Activated CD4-positive, alpha-beta T cell treated with anti-CD3 and anti-CD28 coated beads, Interleukin-2, amount 50 U/mL, for 1 hour (primary cell): Measurements from ENCODE around the gene TLR9.

Source experiments
- DNase-seq: peaks from one replicate; pipeline ENCODE4 v3.0.0-alpha.2; 2020

TLR9 gene

GRCh38 chr3:52231502-52232278, 6.2 kb upstream of the TLR9 start:
- peak; percentile 92 for DNase-seq

GRCh38 chr3:52230889-52231499, 5.5 kb upstream of the TLR9 start:
- DNase-seq = no peak

DNA sequence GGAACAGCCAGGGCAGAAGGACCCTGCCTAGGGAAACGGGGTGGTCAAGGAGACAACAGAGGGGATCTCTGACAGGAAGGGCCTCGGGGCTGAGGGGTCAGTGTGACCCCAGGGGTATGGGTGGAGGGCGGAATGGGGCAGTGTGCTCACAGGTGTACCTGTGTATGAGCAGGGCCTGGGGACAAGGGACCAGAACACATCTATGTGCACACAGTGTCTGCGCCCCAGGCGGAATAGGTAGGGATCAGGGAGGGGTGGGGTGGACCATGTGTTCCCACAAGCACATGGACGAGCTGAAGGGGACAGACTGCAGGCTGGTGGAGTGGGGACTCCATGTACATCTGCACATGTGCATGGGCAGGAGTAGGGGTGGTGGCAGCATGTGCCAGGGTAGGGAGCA, 5.0 kb upstream of the TLR9 start:
- DNase-seq = no peak

DNA sequence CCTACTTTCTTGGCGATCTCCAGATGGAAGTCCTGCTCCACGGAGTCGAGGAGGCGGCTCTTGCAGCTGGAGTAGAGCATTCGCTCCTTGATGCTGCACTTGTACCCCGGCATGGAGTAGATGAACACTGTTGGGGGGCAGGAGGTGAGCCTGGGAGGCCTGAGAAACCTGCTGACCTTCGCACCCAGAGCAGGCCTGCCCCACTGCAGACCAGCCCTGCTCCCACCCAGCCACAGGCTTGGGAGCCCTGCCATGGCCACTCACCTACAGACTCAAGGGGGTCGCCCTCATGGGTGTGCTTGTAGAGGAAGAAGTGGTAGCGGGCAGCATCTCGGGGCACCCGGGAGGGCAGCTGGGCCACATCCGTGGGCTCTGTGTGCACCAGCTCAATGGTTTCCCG, 4.2 kb upstream of the TLR9 start:
- DNase-seq = no peak

DNA sequence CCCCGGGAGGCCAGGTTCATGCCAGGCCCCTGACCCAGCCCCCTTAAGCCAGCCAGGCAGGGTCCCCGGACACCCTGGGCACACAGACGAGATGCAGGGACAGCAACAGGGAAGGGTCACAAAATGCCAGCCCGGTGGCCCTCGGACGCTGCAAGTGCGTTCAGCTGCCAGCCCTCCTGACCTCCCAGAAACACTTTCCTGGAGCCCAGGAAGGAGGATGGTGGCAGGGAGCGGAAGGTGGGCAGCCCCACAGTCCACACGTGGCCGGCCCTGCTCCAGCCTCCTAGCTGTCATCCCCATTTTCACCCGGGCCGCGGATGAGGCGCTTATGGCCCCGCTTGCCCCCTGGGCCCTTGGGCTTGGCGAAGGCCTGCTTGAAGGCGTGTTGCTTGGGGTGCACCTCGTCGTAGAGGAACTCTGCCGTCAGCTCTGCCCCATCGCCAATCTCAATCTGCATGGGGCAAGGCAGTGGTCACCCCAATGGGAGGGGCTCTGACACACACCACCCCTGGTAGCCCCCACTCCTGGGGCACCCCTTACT, 3.4 kb upstream of the TLR9 start:
- DNase-seq = no peak

GRCh38 chr3:52228266-52228665, 2.8 kb upstream of the TLR9 start:
- DNase-seq = no peak

DNA sequence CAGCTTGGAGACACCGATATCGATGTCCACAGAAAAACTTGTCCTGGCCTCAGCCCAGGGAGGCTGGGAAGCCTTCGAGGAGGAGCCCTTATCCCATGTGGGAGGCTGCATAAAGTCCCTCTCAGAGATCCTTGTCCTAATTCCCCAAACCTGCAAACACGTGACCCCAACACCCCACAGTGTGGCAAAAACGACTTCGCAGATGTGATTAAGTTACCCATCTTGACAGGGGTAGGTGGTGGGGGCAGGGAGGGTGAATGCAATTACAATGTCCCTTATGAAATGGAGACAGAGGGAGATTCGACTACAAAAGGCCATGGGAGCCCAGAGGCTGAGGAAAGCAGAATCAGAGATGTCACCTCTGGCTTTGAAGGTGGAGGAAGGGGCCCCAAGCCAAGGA, 2.3 kb upstream of the TLR9 start:
- DNase-seq = no peak

- DNase-seq = no peak
These were observed 1.7 kb upstream of the TLR9 start for GRCh38 chr3:52227117-52227516.

- DNase-seq = no peak
These were observed 878 bp upstream of the TLR9 start for GRCh38 chr3:52226229-52226817.

DNA sequence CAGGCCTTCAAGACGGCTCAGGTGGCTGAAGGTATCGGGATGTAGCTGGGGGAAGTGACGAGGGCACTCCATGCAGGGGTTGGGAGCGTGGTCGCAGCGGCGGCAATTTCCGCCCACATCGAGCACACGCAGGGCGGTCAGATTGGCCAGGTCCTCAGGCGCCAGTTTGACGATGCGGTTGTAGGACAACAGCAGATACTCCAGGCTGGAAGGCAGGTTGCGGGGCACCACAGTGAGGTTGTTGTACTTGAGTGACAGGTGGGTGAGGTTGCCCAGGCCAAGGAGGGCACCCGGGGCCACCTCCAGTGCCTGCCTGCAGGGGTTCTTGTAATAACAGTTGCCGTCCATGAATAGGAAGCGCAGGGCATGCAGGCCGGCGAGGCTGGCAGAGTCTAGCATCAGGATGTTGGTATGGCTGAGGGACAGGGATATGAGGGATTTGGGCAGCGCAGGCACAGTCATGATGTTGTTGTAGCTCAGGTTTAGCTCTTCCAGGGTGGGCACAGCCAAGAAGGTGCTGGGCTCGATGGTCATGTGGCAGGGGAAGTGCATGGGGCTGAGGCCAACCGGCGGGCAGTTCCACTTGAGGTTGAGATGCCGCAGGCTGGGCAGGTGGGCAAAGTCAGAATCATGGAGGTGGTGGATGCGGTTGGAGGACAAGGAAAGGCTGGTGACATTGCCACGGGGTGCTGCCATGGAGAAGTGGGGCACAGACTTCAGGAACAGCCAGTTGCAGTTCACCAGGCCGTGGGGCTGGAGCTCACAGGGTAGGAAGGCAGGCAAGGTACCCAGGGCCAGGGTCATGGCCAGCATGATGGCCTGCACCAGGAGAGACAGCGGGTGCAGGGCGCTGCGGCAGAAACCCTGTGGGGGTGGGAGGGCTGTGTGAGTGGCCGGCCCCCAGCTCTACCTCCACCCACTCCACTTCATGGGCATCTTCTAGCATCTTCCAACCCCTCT, 1.7 kb downstream of the TLR9 start:
- DNase-seq = no peak

- DNase-seq = no peak
These were observed 2.9 kb downstream of the TLR9 start for GRCh38 chr3:52222319-52223221.

- peak; percentile 56 for DNase-seq
These were observed 3.7 kb downstream of the TLR9 start for GRCh38 chr3:52221563-52222318.

- no peak for DNase-seq
These were observed 4.3 kb downstream of the TLR9 start for GRCh38 chr3:52221141-52221562.

DNA sequence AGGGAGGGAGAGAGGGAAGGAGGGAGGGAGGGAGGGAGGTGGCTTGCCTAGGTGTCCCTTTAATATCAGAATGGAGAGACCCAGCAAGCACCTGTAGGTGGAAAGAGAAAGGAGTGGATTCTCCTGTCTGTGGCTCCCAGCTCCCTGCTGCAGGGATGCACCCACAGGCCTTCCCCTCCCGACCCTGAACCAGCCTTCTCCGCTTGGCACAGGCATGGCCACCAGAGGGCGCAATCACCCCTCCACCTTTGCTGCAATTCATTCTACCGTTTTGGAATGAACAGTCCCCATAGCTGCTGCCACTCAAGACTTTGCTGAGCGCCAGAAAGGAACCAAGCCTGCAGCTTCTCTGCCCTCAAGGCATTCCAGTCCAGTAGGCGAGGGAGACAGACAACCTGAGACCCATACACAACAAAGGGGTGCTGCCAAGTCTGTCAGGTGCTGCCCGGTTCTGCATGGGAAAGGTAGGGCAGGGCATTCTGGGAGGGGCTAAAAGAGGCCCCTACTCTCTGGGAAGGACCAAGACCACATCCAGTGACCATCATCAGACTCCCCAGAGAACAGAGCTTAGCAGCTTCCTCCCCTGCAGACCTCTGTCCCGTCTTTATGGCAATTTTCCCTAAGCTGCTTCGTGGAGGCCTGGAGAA, 4.9 kb downstream of the TLR9 start:
- DNase-seq = peak; percentile 90

GRCh38 chr3:52218937-52219650, 6.4 kb downstream of the TLR9 start:
- DNase-seq = no peak

- DNase-seq = no peak
These were observed 7.0 kb downstream of the TLR9 start for GRCh38 chr3:52218454-52218853.

GRCh38 chr3:52218026-52218425, 7.4 kb downstream of the TLR9 start:
- DNase-seq = no peak

GRCh38 chr3:52217409-52217805, 8.0 kb downstream of the TLR9 start:
- DNase-seq = no peak

DNA sequence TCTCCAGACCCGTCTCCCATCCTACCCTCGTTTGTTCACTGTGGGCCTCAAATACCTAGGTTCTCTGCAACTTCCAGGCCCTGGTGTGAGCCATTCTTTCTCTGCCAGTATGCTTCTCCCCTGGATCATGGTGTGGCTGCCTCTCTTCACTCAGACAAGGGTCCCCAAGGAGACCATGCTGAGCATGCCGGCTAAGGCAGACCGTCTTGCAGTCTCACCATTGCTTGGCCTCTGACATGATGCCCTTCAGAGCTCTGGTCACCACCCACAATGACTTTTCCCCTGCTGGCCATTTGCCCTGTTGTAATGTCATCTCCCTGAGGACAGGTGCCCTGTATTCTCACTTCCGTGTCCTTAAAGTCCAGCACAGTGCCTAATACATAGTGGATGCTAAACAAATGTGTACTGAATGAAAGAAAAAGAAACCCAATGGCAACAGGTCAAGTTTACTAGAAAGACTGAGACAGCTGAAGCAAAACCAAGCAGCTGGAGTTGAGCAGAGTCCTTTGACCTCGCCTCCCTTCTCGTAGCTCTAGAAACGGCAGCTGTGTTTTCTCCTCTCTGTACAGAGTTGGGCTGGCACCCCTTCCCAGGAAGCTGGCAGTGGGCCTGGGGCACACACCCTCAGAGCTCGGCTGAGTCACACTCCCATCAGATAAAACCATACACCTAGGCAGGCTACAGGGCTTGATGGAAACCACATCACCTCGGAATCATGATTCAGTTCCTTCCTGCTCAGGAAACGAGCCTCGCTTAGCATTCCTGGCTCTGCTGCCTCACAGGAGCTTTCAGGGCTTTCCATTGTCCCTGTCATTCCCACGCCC, 8.6 kb downstream of the TLR9 start:
- peak; percentile 65 for DNase-seq
